Endothelial cell of umbilical vein (primary cell): Measurements from ENCODE around the gene TET1. TPM values are rescaled to one million over a fixed set of nuclear protein-coding genes. Genes with fewer than 3 reads are reported as not detected.
"Not testable (repeated sequence)": the region's sequence is repeated elsewhere in the genome, so short reads cannot be mapped to it uniquely, and the experiment has no call there.

Experiments used
- BruUV-seq: library from RNA; stranded (reverse); fragments of 400-500 nt; replicated peaks from 2 replicates; lab custom pipeline; 2021; lab: Mats Ljungman, UMichigan
- CTCF ChIA-PET: fragments of 300-600, 350-600 bp; sonication (Branson Sonifier 250); formaldehyde crosslinking; loops from one replicate; lab custom pipeline; 2021; ENCODE audit warnings: antibody characterized with exemption, inconsistent platforms; lab: Charles Lee
- POLR2A ChIA-PET: fragments of 300-600, 350-600 bp; sonication (Branson Sonifier 250); formaldehyde crosslinking; loops from one replicate; lab custom pipeline; 2021; ENCODE audit warnings: antibody characterized with exemption, inconsistent platforms; lab: Charles Lee
- DNase-seq: peaks from one replicate; pipeline ENCODE4 v3.0.0-alpha.2; 2011; ENCODE audit warnings: low read depth, low spot score
- FAIRE-seq: peaks from 2 replicates; lab custom pipeline; 2011; peaks lifted over from hg19 to GRCh38; lab: Jason Lieb, UNC
- H2AFZ ChIP-seq: 2 replicates; pipeline ENCODE4 v1.6.0; 2012; ENCODE audit warnings: low read depth, low read length, control low read depth, inconsistent platforms
- H3K27ac ChIP-seq: 2 replicates; pipeline ENCODE4 v1.5.1; 2011; ENCODE audit warnings: low read depth, mild to moderate bottlenecking, control low read depth, low read length, moderate library complexity; ENCODE audit not compliant: insufficient read depth
- H3K27me3 ChIP-seq, 2 experiments: 2 replicates each; pipeline versions ENCODE4 v1.6.0 to v1.6.1; 2011; ENCODE audit warnings: low read length in 2 of 2, mixed read lengths in 1 of 2; ENCODE audit not compliant: control insufficient read depth in 2 of 2, insufficient read depth in 2 of 2
- H3K36me3 ChIP-seq, 2 experiments: 2 replicates in 1 of 2; 3 replicates in 1 of 2; pipeline ENCODE4 v1.5.1; 2011; ENCODE audit warnings: low read length in 2 of 2, mild to moderate bottlenecking in 1 of 2, moderate library complexity in 1 of 2; ENCODE audit not compliant: control insufficient read depth in 2 of 2, insufficient read depth in 2 of 2; ENCODE audit errors: extremely low read depth in 1 of 2
- H3K4me1 ChIP-seq: 3 replicates; pipeline ENCODE4 v1.5.1; 2011; ENCODE audit warnings: mild to moderate bottlenecking, low read length; ENCODE audit not compliant: control insufficient read depth, insufficient read depth; ENCODE audit errors: extremely low read depth
- H3K4me2 ChIP-seq: 2 replicates; pipeline ENCODE4 v1.6.1; 2011; ENCODE audit warnings: low read length, control low read depth, mixed read lengths; ENCODE audit not compliant: insufficient read depth
- H3K4me3 ChIP-seq, 3 experiments: fragments of 200-600 bp in 1 of 3; sonication (generic), shearing (Covaris generic) in 1 of 3; replicated peaks in 1 of 3; 2 replicates each; pipeline ENCODE4 v1.5.1; 2011 to 2016; ENCODE audit warnings: control low read depth in 3 of 3, low read length in 3 of 3, mild to moderate bottlenecking in 2 of 3, inconsistent platforms in 1 of 3, low read depth in 1 of 3, moderate library complexity in 1 of 3; ENCODE audit not compliant: insufficient read depth in 1 of 3
- H3K79me2 ChIP-seq: 2 replicates; pipeline ENCODE4 v1.6.0; 2012; ENCODE audit warnings: low read length, inconsistent platforms; ENCODE audit not compliant: control insufficient read depth, insufficient read depth
- H3K9ac ChIP-seq: replicated peaks from 2 replicates; pipeline ENCODE3; 2011; ENCODE audit warnings: low read length, control low read depth; ENCODE audit not compliant: insufficient read depth; ENCODE audit errors: extremely low read depth
- H3K9me1 ChIP-seq: replicated peaks from 3 replicates; pipeline ENCODE4 v1.6.0; 2011; ENCODE audit warnings: mild to moderate bottlenecking, low read length; ENCODE audit not compliant: control insufficient read depth, insufficient read depth; ENCODE audit errors: extremely low read depth
- H3K9me3 ChIP-seq: replicated peaks from 2 replicates; pipeline ENCODE4 v1.5.1; 2012; ENCODE audit warnings: low read length, inconsistent platforms; ENCODE audit not compliant: control insufficient read depth, insufficient read depth
- H4K20me1 ChIP-seq: replicated peaks from 2 replicates; pipeline ENCODE3; 2011; ENCODE audit warnings: mild to moderate bottlenecking, low read length; ENCODE audit not compliant: control insufficient read depth, insufficient read depth; ENCODE audit errors: extremely low read depth
- JUN ChIP-seq: IDR thresholded peaks from 2 replicates; pipeline ENCODE4 v1.6.1; 2011; ENCODE audit warnings: borderline replicate concordance, low read depth; ENCODE audit not compliant: insufficient read length, insufficient read depth
- dilution Hi-C: fragments of 300-500 bp; cut with MboI; formaldehyde crosslinking; loops from one replicate; pipeline ENCODE4 v1.15.0; 2019; ENCODE audit warnings: low sequenced_read_pairs; ENCODE audit not compliant: extremely low pct_ligation_motif_present
- intact Hi-C: fragments of 100-400 bp; cut with micrococcal nuclease; formaldehyde crosslinking; loops from one replicate; pipeline ENCODE4 v1.10.0; 2022
- polyA plus RNA-seq, 4 experiments: library from polyadenylated mRNA; depleted of rRNA in 3 of 4; stranded (reverse) in 3 of 4; unstranded in 1 of 4; fragments of >200 nt; gene quantifications; 2 replicates each; pipeline versions ENCODE4 v1.2.1 to v1.2.3, GENCODE V29; 2011 to 2012; ENCODE audit warnings: missing spikeins in 1 of 4
- total RNA-seq: library from RNA; stranded (reverse); gene quantifications from 2 replicates; pipeline ENCODE4 v1.2.3, GENCODE V29; 2021
- TF ChIP-seq, protein P1 (sequence below), 2 donors: IDR thresholded peaks; 1 replicate in 1 of 2; 2 replicates in 1 of 2; pipeline ENCODE4 v1.5.1; 2011; ENCODE audit warnings: low read length in 2 of 2, mild to moderate bottlenecking in 2 of 2, moderate library complexity in 2 of 2, control low read depth in 1 of 2, inconsistent platforms in 1 of 2, low read depth in 1 of 2; ENCODE audit not compliant: insufficient read depth in 1 of 2; ENCODE audit errors: extremely low read depth in 1 of 2

TET1 gene
- total and polyA plus RNA-seq, 2 donors (not counting 3 experiments of a cell fraction or from before 2014, with no cell fraction given): 0.23 to 1.5 TPM

- no TSS peak for BruUV-seq
- no peak overlapping the region for H2AFZ ChIP-seq
- intact Hi-C loops (no loop called here), dilution Hi-C loops (no loop called here)
- ChIA-PET POLR2A (no interaction called here), CTCF (no interaction called here)
- H3K9me3 ChIP-seq: no peaks in the 10 kb centered on the region
- no peaks in the 10 kb centered on the region for H4K20me1 ChIP-seq
- no peaks in the 10 kb centered on the region for H3K79me2 ChIP-seq
- no peaks in the 10 kb centered on the region for H3K4me1 ChIP-seq
- TF ChIP-seq JUN: no peak
- TF ChIP-seq, protein P1, sequence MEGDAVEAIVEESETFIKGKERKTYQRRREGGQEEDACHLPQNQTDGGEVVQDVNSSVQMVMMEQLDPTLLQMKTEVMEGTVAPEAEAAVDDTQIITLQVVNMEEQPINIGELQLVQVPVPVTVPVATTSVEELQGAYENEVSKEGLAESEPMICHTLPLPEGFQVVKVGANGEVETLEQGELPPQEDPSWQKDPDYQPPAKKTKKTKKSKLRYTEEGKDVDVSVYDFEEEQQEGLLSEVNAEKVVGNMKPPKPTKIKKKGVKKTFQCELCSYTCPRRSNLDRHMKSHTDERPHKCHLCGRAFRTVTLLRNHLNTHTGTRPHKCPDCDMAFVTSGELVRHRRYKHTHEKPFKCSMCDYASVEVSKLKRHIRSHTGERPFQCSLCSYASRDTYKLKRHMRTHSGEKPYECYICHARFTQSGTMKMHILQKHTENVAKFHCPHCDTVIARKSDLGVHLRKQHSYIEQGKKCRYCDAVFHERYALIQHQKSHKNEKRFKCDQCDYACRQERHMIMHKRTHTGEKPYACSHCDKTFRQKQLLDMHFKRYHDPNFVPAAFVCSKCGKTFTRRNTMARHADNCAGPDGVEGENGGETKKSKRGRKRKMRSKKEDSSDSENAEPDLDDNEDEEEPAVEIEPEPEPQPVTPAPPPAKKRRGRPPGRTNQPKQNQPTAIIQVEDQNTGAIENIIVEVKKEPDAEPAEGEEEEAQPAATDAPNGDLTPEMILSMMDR (IDR thresholded peaks at IDR 0.05; ENCODE audit: extremely low read depth in 1 of 2, insufficient read depth in 1 of 2, low read depth in 1 of 2, low read length in 2 of 2): no peak
- no peaks in the 10 kb centered on the region for H3K9me1 ChIP-seq
- no peak overlapping the region for H3K4me3 ChIP-seq
- FAIRE-seq (no peak), DNase-seq (no peak)
- H3K9ac ChIP-seq: no peak overlapping the region
- H3K36me3 ChIP-seq: no peaks in the 10 kb centered on the region
- no peak overlapping the region for H3K27ac ChIP-seq
- H3K4me2 ChIP-seq: no peak overlapping the region
- no peaks in the 10 kb centered on the region for H3K27me3 ChIP-seq
These were observed 51.1 kb downstream of the TET1 start for GRCh38 chr10:68611227-68611626.

- not testable (repeated sequence) for H3K79me2 ChIP-seq
These were observed 53.8 kb downstream of the TET1 start for GRCh38 chr10:68613974-68614373.

DNA sequence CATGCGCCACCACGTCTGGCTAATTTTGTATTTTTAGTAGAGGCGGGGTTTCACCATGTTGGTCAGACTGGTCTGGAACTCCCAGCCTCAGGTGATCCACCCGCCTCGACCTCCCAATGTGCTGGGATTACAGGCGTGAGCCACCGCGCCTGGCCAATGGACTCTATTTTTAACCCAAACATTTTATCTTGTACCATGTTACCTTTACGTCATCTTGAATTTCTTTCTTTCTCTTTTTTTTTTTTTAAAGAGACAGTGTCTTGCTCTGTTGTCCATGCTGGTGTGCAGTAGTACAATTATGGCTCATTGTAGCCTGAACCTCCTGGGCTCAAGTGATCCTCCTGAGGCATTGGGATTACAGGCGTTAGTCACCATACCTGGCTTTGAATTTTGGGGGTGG lies 57.6 kb downstream of the TET1 start:
- H4K20me1 ChIP-seq, H3K36me3 ChIP-seq, H3K4me2 ChIP-seq, DNase-seq, BruUV-seq, H3K9ac ChIP-seq, H3K79me2 ChIP-seq, CTCF ChIA-PET, H3K4me3 ChIP-seq, H2AFZ ChIP-seq, H3K9me3 ChIP-seq, dilution Hi-C loops, H3K4me1 ChIP-seq, intact Hi-C loops, H3K27me3 ChIP-seq, H3K9me1 ChIP-seq, POLR2A ChIA-PET, H3K27ac ChIP-seq, FAIRE-seq: not testable (repeated sequence)

More at GRCh38 chr10:68613974-68614373, 53.8 kb downstream of the TET1 start:
- H3K27ac ChIP-seq, dilution Hi-C loops, H3K36me3 ChIP-seq, H3K4me2 ChIP-seq, H3K4me3 ChIP-seq, FAIRE-seq, H3K9me1 ChIP-seq, H2AFZ ChIP-seq, H3K27me3 ChIP-seq, H3K4me1 ChIP-seq, BruUV-seq, H3K9ac ChIP-seq, H4K20me1 ChIP-seq, DNase-seq, CTCF ChIA-PET, H3K9me3 ChIP-seq, intact Hi-C loops: not testable (repeated sequence)
- POLR2A ChIA-PET: interaction anchor here (0.6 kb wide), 1 partner anchor 65 kb away, joined by 5 read pairs; no protein-coding TSS in a partner anchor
